Neural crest cell (in vitro differentiated cells): ENCODE measurements around the gene CSNK1A1. TPM values are rescaled to one million over a fixed set of nuclear protein-coding genes. Genes with fewer than 3 reads are reported as not detected.
"Not testable (repeated sequence)": the region's sequence is repeated elsewhere in the genome, so short reads cannot be mapped to it uniquely, and the experiment has no call there.

ENCODE experiments used
- DNase-seq: peaks from one replicate; pipeline ENCODE4 v3.0.0; 2021; ENCODE audit warnings: low read depth, mixed read lengths, low spot score
- H3K27ac Mint-ChIP-seq: one replicate; pipeline ENCODE4 v1.8.0; 2021; ENCODE audit warnings: mild to moderate bottlenecking, mixed read lengths; ENCODE audit not compliant: unreplicated experiment
- H3K27me3 Mint-ChIP-seq: 2 replicates; pipeline ENCODE4 v1.8.0; 2021; ENCODE audit warnings: low read depth, mild to moderate bottlenecking, mixed read lengths
- H3K36me3 Mint-ChIP-seq: 2 replicates; pipeline ENCODE4 v1.8.0; 2021; ENCODE audit warnings: low read depth, mild to moderate bottlenecking, mixed read lengths
- H3K4me1 Mint-ChIP-seq: 2 replicates; pipeline ENCODE4 v1.8.0; 2021; ENCODE audit warnings: mixed read lengths
- H3K4me3 Mint-ChIP-seq: one replicate; pipeline ENCODE4 v1.8.0; 2021; ENCODE audit warnings: mild to moderate bottlenecking, mixed read lengths
- H3K9me3 Mint-ChIP-seq: 2 replicates; pipeline ENCODE4 v1.8.0; 2021; ENCODE audit warnings: mixed read lengths
- total RNA-seq: library from RNA; stranded (reverse); gene quantifications from 2 replicates; pipeline ENCODE4 v1.2.1, GENCODE V29; 2021
- TF ChIP-seq, protein P1 (sequence below): fragments of 200-600 bp; sonication (generic); conservative IDR thresholded peaks from 2 replicates; pipeline ENCODE4 v1.5.0; 2021; ENCODE audit warnings: antibody characterized with exemption, mild to moderate bottlenecking

The CSNK1A1 gene
- total RNA-seq, 1 donor from 2014 or later = 218 TPM

- TF ChIP-seq, protein P1, sequence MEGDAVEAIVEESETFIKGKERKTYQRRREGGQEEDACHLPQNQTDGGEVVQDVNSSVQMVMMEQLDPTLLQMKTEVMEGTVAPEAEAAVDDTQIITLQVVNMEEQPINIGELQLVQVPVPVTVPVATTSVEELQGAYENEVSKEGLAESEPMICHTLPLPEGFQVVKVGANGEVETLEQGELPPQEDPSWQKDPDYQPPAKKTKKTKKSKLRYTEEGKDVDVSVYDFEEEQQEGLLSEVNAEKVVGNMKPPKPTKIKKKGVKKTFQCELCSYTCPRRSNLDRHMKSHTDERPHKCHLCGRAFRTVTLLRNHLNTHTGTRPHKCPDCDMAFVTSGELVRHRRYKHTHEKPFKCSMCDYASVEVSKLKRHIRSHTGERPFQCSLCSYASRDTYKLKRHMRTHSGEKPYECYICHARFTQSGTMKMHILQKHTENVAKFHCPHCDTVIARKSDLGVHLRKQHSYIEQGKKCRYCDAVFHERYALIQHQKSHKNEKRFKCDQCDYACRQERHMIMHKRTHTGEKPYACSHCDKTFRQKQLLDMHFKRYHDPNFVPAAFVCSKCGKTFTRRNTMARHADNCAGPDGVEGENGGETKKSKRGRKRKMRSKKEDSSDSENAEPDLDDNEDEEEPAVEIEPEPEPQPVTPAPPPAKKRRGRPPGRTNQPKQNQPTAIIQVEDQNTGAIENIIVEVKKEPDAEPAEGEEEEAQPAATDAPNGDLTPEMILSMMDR = no peak
- H3K36me3 Mint-ChIP-seq = peaks cover 20% of the 10 kb centered on the region
- H3K9me3 Mint-ChIP-seq = no peaks in the 10 kb centered on the region
- no peak overlapping the region for H3K27ac Mint-ChIP-seq
- no peak for DNase-seq
- H3K4me3 Mint-ChIP-seq = no peak overlapping the region
- H3K27me3 Mint-ChIP-seq = no peaks in the 10 kb centered on the region
- H3K4me1 Mint-ChIP-seq = peaks cover 39% of the 10 kb centered on the region
Measured at GRCh38 chr5:149541893-149542292, 9.3 kb downstream of the CSNK1A1 start.

DNA sequence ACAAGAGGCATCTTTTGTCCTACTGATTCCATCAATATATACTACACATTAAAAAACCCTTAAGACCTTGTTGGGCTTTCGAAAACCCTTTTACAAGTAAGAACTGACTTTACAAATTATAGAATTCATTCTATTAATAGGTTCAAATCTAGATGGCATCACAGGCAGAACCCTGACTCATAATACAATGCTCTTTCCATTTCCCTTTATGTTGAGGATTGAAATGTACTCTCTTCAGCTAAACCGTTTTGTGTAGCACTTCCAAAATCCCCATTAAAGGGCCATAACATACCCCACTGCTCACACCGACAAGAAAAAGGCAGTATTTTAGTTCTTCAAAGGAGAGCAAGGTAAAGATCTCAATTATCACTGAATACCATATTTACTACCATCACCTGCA is 11.2 kb downstream of the CSNK1A1 start:
- H3K9me3 Mint-ChIP-seq = no peaks in the 10 kb centered on the region
- no peak for DNase-seq
- H3K27ac Mint-ChIP-seq = no peak overlapping the region
- no peaks in the 10 kb centered on the region for H3K27me3 Mint-ChIP-seq
- TF ChIP-seq, protein P1 = no peak
- H3K36me3 Mint-ChIP-seq = peaks cover 22% of the 10 kb centered on the region
- H3K4me3 Mint-ChIP-seq = no peak overlapping the region
- H3K4me1 Mint-ChIP-seq = peaks cover 40% of the 10 kb centered on the region

DNA sequence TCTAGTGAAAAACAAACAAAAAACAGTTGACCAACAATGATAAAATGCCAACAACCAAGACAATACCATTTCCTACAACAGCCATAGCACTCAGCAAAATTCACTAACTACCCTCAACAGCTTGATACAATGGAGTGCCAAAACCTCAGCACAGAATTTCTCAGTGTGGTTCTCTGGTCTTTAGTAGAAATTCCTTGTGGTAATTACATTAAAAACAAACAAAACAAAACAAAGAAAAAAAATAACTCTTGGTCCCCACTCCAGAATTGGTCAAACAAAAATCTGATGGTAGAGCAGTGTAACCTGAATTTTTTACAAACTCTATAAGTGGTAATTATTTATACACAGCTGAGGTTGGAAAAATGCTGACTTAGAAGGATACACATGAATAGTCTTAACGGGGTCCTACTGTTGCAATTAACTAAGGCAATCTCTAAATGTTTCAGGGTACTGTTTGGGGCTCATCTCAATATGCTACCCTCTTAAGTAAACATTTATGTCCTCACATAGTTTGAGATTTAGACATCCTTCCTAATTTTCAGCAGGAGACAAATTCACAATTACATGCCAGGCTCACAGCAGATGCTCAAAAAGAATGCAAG is 13.8 kb downstream of the CSNK1A1 start:
- DNase-seq = no peak
- Mint-ChIP-seq H3K27me3 (no peaks in the 10 kb centered on the region), H3K4me3 (no peak overlapping the region), H3K4me1 (peaks cover 32% of the 10 kb centered on the region), H3K9me3 (no peaks in the 10 kb centered on the region), H3K36me3 (peaks cover 20% of the 10 kb centered on the region), H3K27ac (no peak overlapping the region)
- TF ChIP-seq, protein P1 = no peak

- peaks cover 20% of the 10 kb centered on the region for H3K36me3 Mint-ChIP-seq
- not testable (repeated sequence) for H3K27ac Mint-ChIP-seq
Measured at GRCh38 chr5:149535787-149536186, 15.5 kb downstream of the CSNK1A1 start.

GRCh38 chr5:149532413-149532812 is 18.8 kb downstream of the CSNK1A1 start:
- H3K4me1 Mint-ChIP-seq = peaks cover 42% of the 10 kb centered on the region
- H3K4me3 Mint-ChIP-seq = no peak overlapping the region
- H3K27ac Mint-ChIP-seq = no peak overlapping the region
- no peaks in the 10 kb centered on the region for H3K9me3 Mint-ChIP-seq
- no peaks in the 10 kb centered on the region for H3K27me3 Mint-ChIP-seq
- DNase-seq = no peak
- TF ChIP-seq, protein P1 = no peak
- peaks cover 13% of the 10 kb centered on the region for H3K36me3 Mint-ChIP-seq

More at GRCh38 chr5:149535787-149536186, 15.5 kb downstream of the CSNK1A1 start:
- H3K9me3 Mint-ChIP-seq, H3K4me3 Mint-ChIP-seq, H3K27me3 Mint-ChIP-seq, DNase-seq: not testable (repeated sequence)
- peaks cover 29% of the 10 kb centered on the region for H3K4me1 Mint-ChIP-seq

- H3K4me3 Mint-ChIP-seq = no peak overlapping the region
Measured at GRCh38 chr5:149529463-149529862, 21.8 kb downstream of the CSNK1A1 start.

More at GRCh38 chr5:149529463-149529862, 21.8 kb downstream of the CSNK1A1 start:
- H3K4me1 Mint-ChIP-seq = peaks cover 44% of the 10 kb centered on the region
- H3K27ac Mint-ChIP-seq = no peak overlapping the region
- H3K9me3 Mint-ChIP-seq = no peaks in the 10 kb centered on the region
- no peak for DNase-seq
- H3K27me3 Mint-ChIP-seq = no peaks in the 10 kb centered on the region
- peaks cover 2% of the 10 kb centered on the region for H3K36me3 Mint-ChIP-seq
- TF ChIP-seq, protein P1 = no peak
